Body of pancreas (tissue), 4 donors: ENCODE data around the gene CADM3.

Source experiments
- CTCF ChIP-seq, 7 experiments: fragments of 450-650 bp in 4 of 7; fragments of 200-600 bp in 3 of 7; sonication (generic) in 3 of 7; IDR thresholded peaks; one replicate each; pipeline ENCODE4 v1.5.1; 2016 to 2019; ENCODE audit warnings: antibody characterized with exemption in 7 of 7
- POLR2A ChIP-seq, 3 donors: fragments of 450-650 bp; IDR thresholded peaks; one replicate each; pipeline ENCODE4 v1.6.1; 2016; ENCODE audit warnings: antibody characterized with exemption in 3 of 3, mild to moderate bottlenecking in 2 of 3

- no peak for TF ChIP-seq CTCF (IDR thresholded peaks at IDR 0.05)
- TF ChIP-seq POLR2A (IDR thresholded peaks at IDR 0.05) = no peak
Observed at GRCh38 chr1:159200769-159201168, 29.4 kb downstream of the CADM3 start.
